ENCODE measurements around the gene HCAR1.
"Not testable (repeated sequence)": the region's sequence is repeated elsewhere in the genome, so short reads cannot be mapped to it uniquely, and the experiment has no call there.

Gene HCAR1

GRCh38 chr12:122730215-122731014, at the start of gene HCAR1:
TSS of gene HCAR1 (minus strand) at chr12:122730844. CDS start at chr12:122730339, 505 bp downstream.
- in situ Hi-C loops (cut with MboI; ENCODE audit: low sequenced_read_pairs, unreplicated experiment), result no loop called here
- DNase-seq (ENCODE audit: low spot score), result no peak
- TF ChIP-seq CTCF (IDR thresholded peaks at IDR 0.05; ENCODE audit: borderline replicate concordance, control extremely low read depth, extremely low read depth, insufficient read depth, missing control alignments), result no peak

- in situ Hi-C loops (cut with MboI; ENCODE audit: low sequenced_read_pairs, unreplicated experiment), result no loop called here
- no peak for DNase-seq (ENCODE audit: low spot score)
- TF ChIP-seq CTCF (IDR thresholded peaks at IDR 0.05; ENCODE audit: borderline replicate concordance, control extremely low read depth, extremely low read depth, insufficient read depth, missing control alignments), result no peak
These were observed 26.9 kb upstream of the HCAR1 start for GRCh38 chr12:122757568-122757967.

- no peak for TF ChIP-seq CTCF (IDR thresholded peaks at IDR 0.05; ENCODE audit: borderline replicate concordance, control extremely low read depth, extremely low read depth, insufficient read depth, missing control alignments)
- in situ Hi-C loops (cut with MboI; ENCODE audit: low sequenced_read_pairs, unreplicated experiment), result no loop called here
- DNase-seq (ENCODE audit: low spot score), result no peak
These were observed 24.1 kb upstream of the HCAR1 start for GRCh38 chr12:122754790-122755189.

GRCh38 chr12:122753319-122753650, 22.6 kb upstream of the HCAR1 start:
- DNase-seq (ENCODE audit: low spot score), result no peak
- in situ Hi-C loops (cut with MboI; ENCODE audit: low sequenced_read_pairs, unreplicated experiment), result no loop called here
- TF ChIP-seq CTCF (IDR thresholded peaks at IDR 0.05; ENCODE audit: borderline replicate concordance, control extremely low read depth, extremely low read depth, insufficient read depth, missing control alignments), result no peak

- in situ Hi-C loops (cut with MboI; ENCODE audit: low sequenced_read_pairs, unreplicated experiment), result no loop called here
- TF ChIP-seq CTCF (IDR thresholded peaks at IDR 0.05; ENCODE audit: borderline replicate concordance, control extremely low read depth, extremely low read depth, insufficient read depth, missing control alignments), result peak; percentile 94
- peak; percentile 98 for DNase-seq (ENCODE audit: low spot score)
These were observed 22.0 kb upstream of the HCAR1 start, which contains the start of gene DENR for GRCh38 chr12:122752464-122753318. TSS of gene DENR (plus strand) at chr12:122752824. CDS start at chr12:122753702, 878 bp downstream.

- in situ Hi-C loops (cut with MboI; ENCODE audit: low sequenced_read_pairs, unreplicated experiment); DNase-seq (ENCODE audit: low spot score): not testable (repeated sequence)
These were observed 20.3 kb upstream of the HCAR1 start for GRCh38 chr12:122750781-122751515.

All from GM13976 (cell line).